Inferior parietal cortex (tissue), 1 donor: ENCODE measurements around the gene IL19.

Experiments
- DNase-seq: peaks from one replicate; pipeline ENCODE4 v3.0.0-alpha.2; 2016; ENCODE audit errors: extremely low spot score

The IL19 gene, protein sequence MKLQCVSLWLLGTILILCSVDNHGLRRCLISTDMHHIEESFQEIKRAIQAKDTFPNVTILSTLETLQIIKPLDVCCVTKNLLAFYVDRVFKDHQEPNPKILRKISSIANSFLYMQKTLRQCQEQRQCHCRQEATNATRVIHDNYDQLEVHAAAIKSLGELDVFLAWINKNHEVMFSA

DNA sequence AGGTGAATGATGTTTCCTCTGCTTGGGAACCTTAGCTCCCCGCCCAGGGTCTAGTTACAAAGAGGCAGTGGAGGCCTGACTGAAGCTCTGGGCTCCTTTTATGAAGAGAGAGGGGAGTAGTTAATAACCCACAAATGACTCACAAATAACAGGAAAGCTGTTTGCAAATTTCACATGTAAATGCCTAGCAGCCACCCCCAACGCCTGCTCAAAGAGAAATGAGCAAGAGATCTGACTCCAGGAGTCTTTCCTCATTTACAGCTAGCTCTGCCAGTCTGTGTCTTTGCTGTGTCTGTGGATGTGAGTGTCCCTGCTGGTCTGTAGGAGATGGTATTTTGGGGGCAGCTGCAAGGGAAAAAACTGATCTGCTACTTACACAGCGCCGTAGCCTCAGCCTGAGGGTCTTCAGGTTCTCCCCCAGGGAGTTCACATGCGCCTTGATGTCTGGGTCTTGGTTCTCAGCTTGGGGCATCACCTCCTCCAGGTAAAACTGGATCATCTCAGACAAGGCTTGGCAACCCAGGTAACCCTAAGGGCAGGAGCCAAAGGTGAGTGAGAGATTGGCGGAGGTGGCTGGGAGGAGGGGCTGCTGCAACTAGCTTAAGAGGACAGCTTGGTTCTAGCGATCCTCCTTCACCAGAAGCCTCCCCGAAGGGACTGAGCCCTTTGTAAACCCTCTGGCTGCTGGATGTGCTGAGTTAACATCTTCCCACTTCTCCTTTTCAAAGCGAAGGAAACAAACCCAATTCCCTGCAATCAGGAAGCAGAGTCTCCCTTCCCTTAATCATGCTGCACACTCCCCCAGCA, at the start of gene IL19:
Gene IL19 (plus strand): TSS at position 243 of the 807 bp plus-strand sequence. CDS start 65,890 bp downstream, outside the sequence.
- no peak for DNase-seq

DNA sequence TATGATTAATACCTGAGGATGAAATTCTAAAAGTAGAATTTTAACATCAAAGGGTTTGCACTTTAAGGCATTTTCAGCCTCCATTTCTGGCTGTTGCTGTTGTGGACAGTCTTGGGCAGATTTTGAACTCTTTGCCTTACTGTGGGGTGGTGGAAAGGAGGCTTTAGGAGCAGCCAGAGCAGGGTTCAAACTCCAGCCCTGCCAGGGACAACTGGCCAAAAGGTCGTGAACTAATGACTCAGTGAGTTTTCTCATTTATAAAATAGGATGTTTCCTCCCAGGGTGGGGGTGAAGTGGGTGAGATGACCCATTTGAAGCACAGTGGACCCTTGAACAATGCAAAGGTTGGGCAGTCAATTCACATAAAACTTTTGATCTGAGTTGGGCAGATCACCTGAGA, 49.1 kb upstream of the IL19 start:
- no peak for DNase-seq

DNA sequence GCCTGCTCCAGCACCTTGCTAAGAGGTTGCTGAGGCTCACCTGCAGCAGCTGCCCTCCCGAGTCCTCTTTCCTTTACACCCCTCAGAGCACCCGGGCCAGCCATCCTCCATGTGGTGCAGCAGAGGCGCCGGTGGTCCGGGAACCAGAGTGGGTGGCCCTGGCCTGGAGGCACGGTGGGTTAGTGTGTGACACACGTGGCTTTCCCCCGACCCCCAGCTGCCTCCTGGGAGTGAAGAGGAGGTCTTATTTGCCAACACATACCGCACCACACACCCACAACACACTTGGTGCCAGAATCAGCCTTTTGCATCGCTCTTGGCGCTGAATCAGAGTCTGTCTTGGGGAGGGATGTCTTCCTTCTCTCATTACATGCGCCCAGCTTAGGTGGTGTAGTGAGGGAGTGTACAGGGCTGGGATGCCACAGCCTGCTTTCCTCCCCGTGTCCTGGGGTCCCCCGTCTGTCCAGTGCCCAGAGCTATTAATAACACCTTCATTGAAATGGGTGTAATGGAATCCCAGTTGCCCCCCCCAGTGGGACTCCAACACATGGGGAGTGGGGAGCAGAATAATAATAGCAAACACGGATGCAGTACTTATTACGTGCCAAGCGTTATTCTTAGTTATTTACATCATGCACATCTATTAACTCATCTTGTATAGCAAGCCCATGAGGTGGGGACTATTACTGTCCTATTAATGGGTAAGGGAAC, 47.7 kb upstream of the IL19 start:
- no peak for DNase-seq

DNA sequence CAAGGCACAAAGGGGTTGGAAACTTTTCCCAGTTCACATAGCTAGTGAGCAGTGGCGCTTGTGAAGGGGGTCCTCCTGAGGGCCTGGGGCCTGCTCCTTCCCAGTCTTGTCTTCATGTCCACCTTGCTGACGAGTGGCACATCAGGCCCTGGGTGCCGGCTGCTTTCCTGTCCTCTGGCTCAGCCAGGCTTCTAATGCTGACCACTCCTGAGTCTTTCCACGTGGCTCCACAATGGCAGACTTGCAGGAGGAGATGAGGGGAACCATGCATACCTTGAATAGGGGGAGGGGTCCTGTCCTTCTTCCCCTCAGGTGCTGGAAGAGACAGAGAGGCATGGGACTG, 47.1 kb upstream of the IL19 start:
- no peak for DNase-seq

DNA sequence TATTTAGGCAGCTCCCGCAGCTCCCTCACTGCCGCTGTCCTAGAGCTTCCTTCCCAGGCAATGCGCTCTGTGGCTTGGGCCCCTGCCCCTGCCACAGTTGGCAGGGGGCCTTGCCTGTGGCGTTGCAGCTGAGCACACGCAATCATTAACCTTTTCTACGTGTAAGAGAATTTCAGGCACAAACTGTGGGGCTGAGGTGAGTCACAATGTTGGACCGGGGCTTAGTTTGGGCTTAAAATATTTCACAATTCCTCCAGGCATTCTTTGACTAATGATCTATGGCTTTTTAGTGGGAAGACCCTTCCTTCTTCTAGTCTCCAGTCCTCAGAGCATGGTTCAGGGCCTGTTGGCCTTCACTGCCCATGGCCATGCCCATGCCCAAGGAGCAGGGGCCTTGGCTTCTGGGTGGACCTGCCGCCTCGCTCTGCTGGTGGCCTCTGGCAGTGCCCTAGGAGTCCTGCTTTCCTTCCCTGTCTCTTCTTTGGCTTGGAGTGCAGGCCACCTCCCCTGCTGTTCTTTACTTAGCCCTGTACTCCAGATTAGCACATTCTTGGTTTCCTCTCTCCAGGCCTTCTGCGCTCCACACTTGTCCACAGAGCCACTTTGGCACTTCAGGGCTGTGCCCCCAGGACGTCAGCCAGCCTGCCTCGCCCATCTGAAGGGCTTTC, 46.6 kb upstream of the IL19 start:
- no peak for DNase-seq

DNA sequence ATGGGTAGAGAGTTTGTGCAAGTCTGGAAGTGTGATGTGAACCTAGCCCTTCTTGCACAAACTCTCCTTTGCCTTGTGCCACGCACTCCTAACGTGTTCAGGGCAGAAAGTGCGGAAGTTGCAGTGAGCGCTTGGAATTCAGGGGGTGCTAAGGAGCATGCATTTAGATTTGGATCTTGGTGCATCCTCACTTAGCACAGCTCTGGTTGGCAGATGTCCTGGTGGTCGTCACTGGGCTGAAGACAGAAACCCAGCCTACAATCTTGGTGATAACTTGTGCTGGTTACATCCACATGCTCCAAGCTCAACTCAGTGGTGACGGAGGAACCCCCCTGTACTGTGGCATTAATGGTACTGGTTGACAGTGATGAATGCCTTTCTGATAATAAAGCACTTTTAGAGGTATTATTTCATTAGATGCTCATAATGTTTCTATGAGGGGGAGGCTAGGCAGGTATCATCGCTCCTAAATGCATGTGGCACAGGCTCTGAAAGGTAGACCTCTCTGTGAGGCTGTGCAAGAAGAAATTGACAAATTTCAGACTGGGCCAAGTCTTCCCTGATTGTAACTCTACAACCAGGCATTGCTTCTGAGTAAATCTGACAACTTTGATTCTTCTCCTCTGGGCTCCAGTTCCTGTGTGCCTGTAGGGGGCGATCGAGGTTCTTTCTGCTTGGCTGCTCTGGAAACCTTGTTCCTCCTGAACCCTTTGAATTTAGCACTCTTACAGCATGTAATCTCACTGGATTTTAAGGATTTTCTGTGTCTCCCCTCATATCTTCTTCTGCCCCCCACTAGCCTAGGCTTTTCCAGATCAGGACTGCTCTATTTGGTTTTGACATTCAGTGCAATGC, 45.2 kb upstream of the IL19 start:
- no peak for DNase-seq

DNA sequence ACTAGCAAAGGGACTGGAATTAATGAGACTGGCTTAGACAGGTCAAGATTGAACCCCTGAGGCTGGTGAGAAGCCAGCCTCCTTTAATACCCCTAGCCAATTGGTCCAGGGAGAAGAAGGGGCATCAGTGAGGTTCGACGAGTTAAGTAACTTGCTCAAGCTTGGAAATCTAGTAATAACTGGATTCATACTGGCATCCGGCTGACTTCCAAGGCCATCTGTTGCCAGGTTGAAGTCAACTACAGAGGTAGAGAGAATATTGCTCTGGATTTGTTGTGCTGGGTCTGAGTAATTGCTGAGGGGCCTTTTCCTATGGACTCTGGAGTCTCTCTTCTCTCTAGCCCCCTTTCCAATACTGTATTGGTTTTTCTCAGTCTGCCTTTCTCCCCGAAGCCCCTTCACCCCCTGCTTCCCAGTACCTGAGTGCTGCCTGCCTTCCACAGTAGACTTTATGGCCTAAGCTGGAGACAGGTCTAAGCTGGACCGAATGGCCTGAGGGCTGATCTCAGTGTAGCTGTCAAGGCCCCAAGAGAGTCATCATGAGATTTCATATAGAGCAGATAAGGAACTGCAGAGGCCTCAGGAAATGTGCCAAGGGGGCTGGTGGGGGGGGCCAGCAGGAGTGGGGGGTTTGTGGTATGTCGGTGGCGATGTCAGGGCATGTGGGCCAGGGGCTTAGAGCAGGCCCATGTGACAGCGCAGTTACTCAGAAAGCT, 42.4 kb upstream of the IL19 start:
- DNase-seq = no peak

DNA sequence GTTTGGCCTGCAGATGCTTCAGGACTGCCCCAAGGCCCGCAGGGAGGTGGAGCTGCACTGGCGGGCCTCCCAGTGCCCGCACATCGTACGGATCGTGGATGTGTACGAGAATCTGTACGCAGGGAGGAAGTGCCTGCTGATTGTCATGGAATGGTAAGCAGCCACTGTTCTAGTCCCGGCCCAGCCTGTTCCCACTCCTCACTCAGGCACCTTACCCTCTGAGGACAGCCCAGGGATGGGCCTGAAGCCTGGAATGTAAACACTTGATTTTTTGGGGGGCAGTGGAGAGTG, 41.9 kb upstream of the IL19 start:
- no peak for DNase-seq

DNA sequence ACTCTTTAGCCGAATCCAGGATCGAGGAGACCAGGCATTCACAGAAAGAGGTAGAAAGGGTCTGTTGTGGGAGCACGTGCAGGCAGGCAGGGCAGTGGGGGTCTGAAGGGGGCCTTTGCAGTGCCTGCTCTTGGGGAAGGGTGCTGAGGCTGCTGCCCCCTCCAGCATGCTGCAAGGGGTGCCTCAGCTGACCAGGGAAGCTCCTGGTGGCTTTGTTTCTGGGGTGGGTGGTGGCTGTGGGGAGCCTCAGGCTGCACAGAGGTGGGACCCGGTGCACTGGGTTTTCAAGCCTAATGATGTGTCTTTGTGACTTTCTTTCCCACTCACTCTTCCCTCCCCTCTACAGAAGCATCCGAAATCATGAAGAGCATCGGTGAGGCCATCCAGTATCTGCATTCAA, 41.5 kb upstream of the IL19 start:
- no peak for DNase-seq

DNA sequence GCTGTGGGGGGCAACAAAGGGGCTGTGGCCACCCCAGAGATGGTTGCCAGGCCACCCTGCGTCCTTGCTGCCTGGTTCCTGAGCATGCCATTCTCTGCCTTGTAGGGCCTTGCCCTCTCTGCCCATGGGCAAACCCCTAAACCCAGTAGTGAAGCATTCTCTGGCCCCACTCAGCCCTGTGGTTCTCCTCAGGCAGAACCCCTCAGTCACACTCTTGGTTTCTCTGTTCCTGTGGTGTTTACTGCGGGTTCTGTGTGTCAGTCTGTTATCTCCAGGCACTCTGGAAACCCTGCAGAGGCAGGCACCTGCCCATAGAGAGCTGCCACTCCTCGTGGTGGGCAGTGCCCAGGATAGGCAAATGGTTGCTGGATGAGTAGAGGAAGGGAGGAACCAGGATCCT, 41.1 kb upstream of the IL19 start:
- DNase-seq = no peak

DNA sequence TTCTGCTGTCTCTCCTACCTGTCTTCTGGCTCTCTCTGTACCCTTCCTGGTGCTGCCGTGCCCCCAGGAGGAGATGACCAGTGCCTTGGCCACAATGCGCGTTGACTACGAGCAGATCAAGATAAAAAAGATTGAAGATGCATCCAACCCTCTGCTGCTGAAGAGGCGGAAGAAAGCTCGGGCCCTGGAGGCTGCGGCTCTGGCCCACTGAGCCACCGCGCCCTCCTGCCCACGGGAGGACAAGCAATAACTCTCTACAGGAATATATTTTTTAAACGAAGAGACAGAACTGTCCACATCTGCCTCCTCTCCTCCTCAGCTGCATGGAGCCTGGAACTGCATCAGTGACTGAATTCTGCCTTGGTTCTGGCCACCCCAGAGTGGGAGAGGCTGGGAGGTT, 38.1 kb upstream of the IL19 start:
- DNase-seq = no peak

DNA sequence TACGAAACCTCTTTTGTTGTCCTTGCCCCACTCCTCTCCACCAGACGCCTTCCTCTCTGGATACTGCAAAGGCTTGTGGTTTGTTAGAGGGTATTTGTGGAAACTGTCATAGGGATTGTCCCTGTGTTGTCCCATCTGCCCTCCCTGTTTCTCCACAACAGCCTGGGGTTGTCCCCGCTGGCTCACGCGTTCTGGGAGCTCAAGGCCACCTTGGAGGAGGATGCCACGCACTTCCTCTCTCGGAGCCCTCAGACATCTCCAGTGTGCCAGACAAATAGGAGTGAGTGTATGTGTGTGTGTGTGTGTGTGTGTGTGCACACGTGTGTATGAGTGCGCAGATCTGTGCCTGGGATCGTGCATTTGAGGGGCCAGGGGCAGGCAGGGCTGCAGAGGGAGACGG, 37.6 kb upstream of the IL19 start:
- no peak for DNase-seq

DNA sequence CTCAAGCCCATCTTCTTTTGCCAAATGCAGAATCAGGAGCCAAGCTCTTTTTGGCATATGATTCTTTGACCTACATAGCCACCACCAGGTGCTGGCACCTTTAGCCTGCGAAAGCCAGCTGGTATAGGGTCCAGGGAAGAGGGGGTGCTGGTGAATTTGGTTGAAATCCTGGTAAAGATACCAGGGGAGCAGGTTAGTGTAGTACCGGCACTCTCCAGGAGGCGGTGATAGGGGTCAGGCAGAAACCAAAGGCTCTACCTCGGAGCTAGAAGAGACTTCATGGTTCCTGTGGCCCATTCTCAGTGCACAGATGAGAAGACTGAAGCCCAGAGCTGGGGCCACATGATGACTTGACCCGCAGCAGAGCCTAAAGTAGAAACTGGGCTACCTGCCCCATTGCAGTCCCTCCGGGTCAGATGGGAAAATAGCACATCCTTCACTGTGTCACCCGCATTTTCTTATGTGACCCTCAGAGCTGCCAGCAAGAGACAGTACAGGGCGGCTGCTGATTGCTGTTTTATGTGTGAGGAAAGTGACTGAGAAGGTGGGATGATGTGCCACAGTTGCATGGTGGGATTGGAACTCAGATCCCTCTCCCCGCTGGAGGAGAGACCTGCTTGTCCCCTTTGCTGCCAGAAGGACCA, 36.0 kb upstream of the IL19 start:
- no peak for DNase-seq

DNA sequence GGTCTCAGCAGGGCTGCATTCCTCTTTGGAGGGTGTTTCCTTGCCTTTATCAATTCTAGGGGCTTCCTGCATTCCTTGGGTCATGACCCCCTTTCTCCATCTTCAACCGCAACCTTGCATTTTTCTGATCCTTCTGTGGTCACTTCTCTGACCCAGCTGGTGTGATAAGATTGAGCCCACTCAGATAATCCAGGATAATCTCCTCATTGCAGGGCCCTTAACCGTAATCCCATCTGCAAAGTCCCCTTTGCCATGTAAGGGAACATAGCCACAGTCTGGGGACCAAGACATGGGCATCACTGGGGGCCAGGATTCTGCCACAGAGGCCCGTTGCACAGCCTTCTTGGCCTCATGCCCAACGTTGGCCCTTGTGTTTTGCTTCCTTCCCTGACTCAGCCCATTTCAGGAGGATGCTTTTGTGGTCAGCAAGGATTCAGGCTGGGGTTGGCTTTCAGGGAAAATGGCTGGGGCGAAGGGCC, 35.0 kb upstream of the IL19 start:
- no peak for DNase-seq

DNA sequence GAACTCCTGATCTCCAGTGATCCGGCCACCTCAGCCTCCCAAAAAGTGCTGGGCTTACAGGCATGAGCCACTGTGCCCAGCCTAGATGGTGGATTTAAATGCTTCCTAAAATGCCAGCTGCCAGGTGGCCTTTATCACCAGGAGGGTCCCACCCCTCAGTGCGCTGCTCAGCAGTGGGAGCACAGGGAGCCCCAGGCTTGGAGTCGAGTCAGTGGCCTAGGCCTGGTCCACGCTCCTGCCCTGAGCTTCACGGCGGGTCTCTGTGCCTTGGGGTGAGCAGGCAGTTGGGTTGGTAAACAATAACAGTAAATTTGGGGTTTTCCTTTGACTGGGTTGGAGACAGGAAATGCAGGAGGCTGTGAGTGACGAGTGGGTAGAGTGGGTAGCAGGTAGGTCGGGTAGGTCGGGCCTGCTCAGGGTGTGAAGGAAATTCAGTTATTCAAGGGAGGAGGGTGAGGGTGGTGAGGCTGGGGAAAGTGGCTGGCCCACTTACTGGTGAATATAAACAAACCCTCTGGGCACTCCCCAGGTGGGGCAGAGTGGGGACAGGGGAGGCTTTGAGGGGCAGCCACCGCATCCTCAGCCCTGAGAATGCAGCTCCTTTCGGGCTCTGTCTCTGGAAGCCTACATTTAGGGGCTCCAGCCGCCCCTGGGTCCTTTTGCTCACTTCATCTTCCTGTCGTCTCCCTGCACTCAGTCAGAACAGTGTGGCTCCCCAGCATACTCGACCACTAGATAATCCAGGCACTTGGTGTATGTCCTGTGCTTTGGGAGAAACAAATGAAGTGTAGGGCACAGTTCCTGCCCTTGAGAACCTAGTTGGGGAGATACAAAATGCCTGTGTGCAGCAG, 33.5 kb upstream of the IL19 start:
- DNase-seq = no peak

DNA sequence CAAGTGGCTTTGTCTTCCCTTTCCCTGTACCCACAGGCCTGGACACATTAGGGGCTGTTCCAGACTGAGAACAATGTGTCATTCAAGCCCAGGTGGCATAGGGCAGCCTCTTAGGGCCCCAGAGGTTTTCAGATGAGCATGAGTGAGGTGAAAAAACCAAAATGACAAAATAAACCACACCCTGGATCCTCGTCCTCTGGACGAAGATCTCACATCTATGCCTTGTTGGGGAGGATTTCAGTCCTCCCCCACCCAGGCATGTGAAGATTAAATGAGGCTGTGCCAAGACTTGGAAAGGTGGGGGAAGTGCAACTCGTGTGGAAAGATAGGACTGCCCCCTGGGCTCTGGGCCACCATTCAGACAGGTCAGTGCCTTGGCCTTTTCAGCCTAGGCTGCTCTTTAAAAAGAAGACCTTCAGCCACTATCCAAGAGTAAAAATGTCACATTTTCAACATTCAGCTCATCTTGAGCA, 32.8 kb upstream of the IL19 start:
- DNase-seq = no peak

DNA sequence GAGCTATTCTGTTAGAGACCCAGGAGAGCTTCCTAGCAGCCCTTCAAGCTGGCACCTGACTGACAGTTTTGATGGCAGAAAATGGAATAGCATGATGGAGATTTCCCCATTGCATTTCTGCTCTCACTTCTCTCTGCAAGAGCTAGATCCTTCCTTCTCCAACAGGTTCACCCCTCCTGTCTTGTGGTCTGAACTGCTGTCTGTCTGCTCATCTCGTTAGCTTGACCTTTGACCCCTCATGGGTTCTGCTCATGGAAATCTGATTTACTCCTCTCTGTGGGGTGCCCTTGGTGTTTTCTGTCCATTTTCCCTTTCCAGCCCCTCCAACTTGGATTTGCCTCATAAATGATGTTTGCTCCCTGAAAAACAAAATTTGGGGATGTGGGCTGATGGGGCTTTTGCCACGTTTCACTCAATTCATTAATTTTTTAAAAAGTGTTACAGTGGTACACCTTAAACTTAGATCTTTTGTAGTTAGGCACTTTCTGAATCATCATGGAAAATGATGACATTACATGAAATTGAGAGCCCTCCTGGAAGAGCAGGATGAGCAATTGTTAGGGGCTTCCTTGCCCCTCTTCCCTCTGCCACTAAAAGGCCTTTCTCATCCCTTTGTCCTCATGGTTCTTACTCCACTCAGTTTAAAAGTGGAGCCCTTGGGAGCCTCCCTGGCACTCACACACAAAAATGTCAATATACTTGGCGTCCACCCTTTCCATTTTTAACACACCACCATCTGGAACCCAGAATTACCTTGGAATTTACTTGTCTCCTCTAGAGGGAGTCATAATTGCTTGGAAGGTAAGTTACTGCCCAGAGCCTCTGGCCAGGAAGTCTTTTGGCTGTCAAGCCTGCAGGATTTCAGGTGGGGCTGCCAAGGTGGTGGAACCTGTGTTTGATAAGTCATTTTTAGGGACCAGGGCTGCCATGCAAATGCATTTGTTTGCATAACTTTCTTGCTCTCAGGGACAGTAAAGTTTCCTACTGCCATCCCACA, 31.9 kb upstream of the IL19 start:
- no peak for DNase-seq

DNA sequence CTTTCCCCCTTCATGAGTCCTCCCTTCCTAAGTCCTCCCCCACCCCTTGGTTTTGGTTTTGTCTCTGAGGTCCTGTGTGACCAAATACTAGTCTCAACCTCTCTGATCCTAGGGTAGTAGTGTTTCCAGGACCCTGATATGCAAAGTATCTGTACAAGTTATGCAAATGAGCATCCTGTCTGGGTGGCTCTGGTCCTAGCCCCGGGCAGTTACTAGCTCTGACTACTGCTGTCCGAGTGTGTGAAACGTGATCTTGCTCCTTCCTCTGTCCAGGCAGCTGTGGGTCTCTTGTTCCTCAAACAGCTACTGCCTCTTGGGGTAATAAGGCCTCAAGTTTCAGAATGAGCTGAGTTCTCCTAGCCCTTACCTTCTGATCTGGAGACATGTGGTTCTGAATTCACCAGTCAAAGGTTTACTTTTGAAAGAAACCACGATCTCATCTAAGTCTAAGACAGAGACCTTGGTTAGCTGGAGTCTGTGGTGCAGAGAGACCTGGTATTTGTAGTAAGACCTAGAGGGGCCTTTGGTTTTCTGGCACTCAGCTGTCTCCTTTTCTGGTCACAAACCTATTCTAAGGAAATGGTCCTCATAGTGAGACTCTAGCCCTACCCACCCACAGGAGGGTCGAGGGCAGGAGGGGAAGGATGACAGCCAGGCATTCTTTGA, 31.0 kb upstream of the IL19 start:
- no peak for DNase-seq
